ENCODE data around the gene DFFA. TPM values are rescaled to one million over a fixed set of nuclear protein-coding genes. Genes with fewer than 3 reads are reported as not detected.

DFFA gene
- total RNA-seq, 1 experiment from 2014 or later: 94.1 TPM

GRCh38 chr1:10495475-10495817 is 23.1 kb upstream of the DFFA start:
- no peak overlapping the region for H3K4me3 Mint-ChIP-seq
- no peak for DNase-seq
- peaks cover 6% of the 10 kb centered on the region for H3K79me1 ChIP-seq (ENCODE audit: insufficient read depth, low read depth, low read length, poor library complexity, severe bottlenecking)
- no peak overlapping the region for H3K56ac ChIP-seq (ENCODE audit: insufficient read length, low read depth, low read length)
- H3K79me2 ChIP-seq (ENCODE audit: insufficient read depth, low read length): peaks cover 2% of the 10 kb centered on the region; the same call in 1 of the 2 replicates
- no peak overlapping the region for H2BK120ac ChIP-seq (ENCODE audit: low read depth, low read length, poor library complexity, severe bottlenecking)
- no peak overlapping the region for H4K8ac ChIP-seq (replicated peaks; ENCODE audit: insufficient read length, low read depth, low read length)
- H3K9me3 Mint-ChIP-seq: no peaks in the 10 kb centered on the region
- peak overlapping the region in 2 of 3 experiments; percentile 3 to 46; a peak in 2 of 7 replicates for H3K27ac Mint-ChIP-seq
- no peak overlapping the region for H2BK5ac ChIP-seq (ENCODE audit: insufficient read length, low read length)
- H3K27ac ChIP-seq (ENCODE audit: insufficient read length, low read depth, low read length): no peak overlapping the region
- no peak overlapping the region for H4K5ac ChIP-seq (ENCODE audit: insufficient read length, low read depth, low read length)
- no peak overlapping the region for H4K91ac ChIP-seq (ENCODE audit: insufficient read length, low read depth, low read length)
- H4K20me1 ChIP-seq (ENCODE audit: control insufficient read depth, insufficient read depth, insufficient read length): peaks cover 4% of the 10 kb centered on the region
- H3K23ac ChIP-seq (ENCODE audit: insufficient read length, low read depth, low read length): no peak overlapping the region
- no peaks in the 10 kb centered on the region for H3K23me2 ChIP-seq (ENCODE audit: insufficient read length, low read depth, low read length, poor library complexity, severe bottlenecking)
- H3K4me2 ChIP-seq (ENCODE audit: insufficient read depth, insufficient read length, low read length): no peak overlapping the region
- no peak overlapping the region for H3K18ac ChIP-seq (ENCODE audit: insufficient read length, low read depth, low read length)
- no peak overlapping the region for H2AFZ ChIP-seq (ENCODE audit: low read length)
- TF ChIP-seq CTCF (conservative IDR thresholded peaks at IDR 0.05): no peak
- no peaks in the 10 kb centered on the region for H3K4me1 ChIP-seq (ENCODE audit: insufficient read depth, low read length)
- H3K9me3 ChIP-seq (ENCODE audit: control insufficient read depth, low read depth, low read length): no peaks in the 10 kb centered on the region
- no peak overlapping the region for H2BK15ac ChIP-seq (ENCODE audit: low read depth, low read length)
- no peaks in the 10 kb centered on the region for H3K27me3 ChIP-seq (ENCODE audit: insufficient read depth, low read length)
- no peak overlapping the region for H2BK20ac ChIP-seq (ENCODE audit: low read depth, low read length, poor library complexity, severe bottlenecking)
- no peak overlapping the region for H3T11ph ChIP-seq (ENCODE audit: low read length)
- no peaks in the 10 kb centered on the region for H3K27me3 Mint-ChIP-seq (ENCODE audit: low read depth)
- H3K4ac ChIP-seq (ENCODE audit: low read depth, low read length): no peak overlapping the region
- no peak overlapping the region for H3K9ac ChIP-seq (ENCODE audit: extremely low read depth, insufficient read length, low read length)
- H3K36me3 Mint-ChIP-seq (ENCODE audit: insufficient read depth in 1 of 3, low read depth in 3 of 3): peaks cover 1 to 8% (median 5%) of the 10 kb centered on the region in 3 experiments; a peak in 2 of 7 replicates
- no peak overlapping the region for H2BK12ac ChIP-seq (ENCODE audit: insufficient read length, low read depth, low read length)
- WGBS (ENCODE audit: extremely low coverage, insufficient read length, low lambda C conversion rate): no CpG with 5 or more reads among the region's 10 CpGs
- H2AK5ac ChIP-seq (ENCODE audit: insufficient read length, low read length): no peak overlapping the region
- H3K4me1 Mint-ChIP-seq: peaks cover 21 to 28% of the 10 kb centered on the region in 2 experiments
- H3K14ac ChIP-seq (ENCODE audit: insufficient read depth, low read length): no peak overlapping the region
